ENCODE results near the gene DNM1.

The DNM1 gene

DNA sequence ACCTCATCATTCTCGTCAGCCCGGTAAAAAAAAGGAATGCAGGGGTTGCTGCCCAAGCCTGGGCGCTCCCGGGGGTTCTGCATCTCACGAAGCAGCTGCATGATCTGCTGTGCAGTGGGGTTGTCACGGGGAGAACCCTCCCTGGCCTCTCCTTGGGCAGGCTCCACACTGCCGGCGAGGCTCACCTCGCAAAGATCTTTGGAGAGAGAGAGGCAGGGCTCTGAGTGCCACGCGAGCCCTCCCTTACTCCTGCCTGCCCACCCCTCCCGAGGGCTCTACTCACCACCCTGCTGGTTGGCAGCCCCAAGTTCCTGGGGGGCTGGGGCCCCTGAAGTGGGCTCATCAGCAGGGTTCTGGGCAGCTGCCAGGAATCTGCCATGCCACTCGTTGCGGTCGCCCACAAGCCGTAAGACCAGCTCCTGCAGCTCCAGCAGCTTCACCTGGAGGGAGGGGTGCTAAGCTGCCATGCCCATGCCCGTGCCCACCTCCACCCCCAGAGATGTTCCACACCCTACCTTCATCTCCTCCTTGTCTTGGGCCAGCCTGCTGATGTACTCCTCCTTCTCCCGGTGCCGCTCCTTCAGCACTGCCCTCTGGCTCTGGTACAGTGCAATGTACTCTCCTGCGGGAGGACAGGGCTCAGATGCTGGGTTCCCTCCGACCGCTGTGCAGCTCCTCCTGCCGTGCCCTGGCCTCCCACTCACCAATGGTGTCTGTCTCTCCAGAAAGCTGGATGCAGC, 54.1 kb downstream of the DNM1 start:
- Mint-ChIP-seq H3K27me3 (no peaks in the 10 kb centered on the region), H3K36me3 (peaks cover 11% of the 10 kb centered on the region), H3K4me3 (no peak overlapping the region), H3K9me3 (ENCODE audit: low read depth) (no peaks in the 10 kb centered on the region), H3K27ac (no peak overlapping the region), H3K4me1 (ENCODE audit: low read depth) (no peaks in the 10 kb centered on the region)

GRCh38 chr9:128257907-128258306, 54.7 kb downstream of the DNM1 start:
- H3K36me3 Mint-ChIP-seq, result peaks cover 11% of the 10 kb centered on the region
- H3K4me1 Mint-ChIP-seq (ENCODE audit: low read depth), result no peaks in the 10 kb centered on the region
- no peaks in the 10 kb centered on the region for H3K9me3 Mint-ChIP-seq (ENCODE audit: low read depth)
- no peak overlapping the region for H3K4me3 Mint-ChIP-seq
- H3K27me3 Mint-ChIP-seq, result no peaks in the 10 kb centered on the region
- no peak overlapping the region for H3K27ac Mint-ChIP-seq

GRCh38 chr9:128258326-128258725, 55.1 kb downstream of the DNM1 start:
- no peaks in the 10 kb centered on the region for H3K27me3 Mint-ChIP-seq
- H3K36me3 Mint-ChIP-seq, result peaks cover 11% of the 10 kb centered on the region
- H3K9me3 Mint-ChIP-seq (ENCODE audit: low read depth), result no peaks in the 10 kb centered on the region
- no peak overlapping the region for H3K4me3 Mint-ChIP-seq
- H3K4me1 Mint-ChIP-seq (ENCODE audit: low read depth), result no peaks in the 10 kb centered on the region
- H3K27ac Mint-ChIP-seq, result no peak overlapping the region

DNA sequence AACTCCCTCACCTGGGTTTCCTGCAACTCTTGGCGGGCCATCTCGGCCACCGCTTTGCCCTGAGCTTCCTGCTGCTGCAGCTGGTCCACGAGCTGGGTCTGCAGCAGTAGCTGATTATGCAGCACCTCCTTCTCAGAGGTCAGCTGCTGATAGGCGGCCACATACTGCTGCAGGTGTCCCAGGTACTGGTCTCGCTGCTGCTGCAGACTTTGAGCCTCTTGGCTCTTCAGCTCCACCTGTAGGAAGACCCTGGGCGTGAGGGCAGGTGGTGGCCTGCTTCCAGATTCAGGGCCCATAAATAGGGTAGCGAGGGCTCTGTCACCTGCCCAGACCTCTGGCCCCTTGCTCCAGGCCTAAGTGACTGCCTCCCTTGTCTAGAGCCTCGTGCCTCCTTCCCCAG, 56.0 kb downstream of the DNM1 start:
- no peak overlapping the region for H3K4me3 Mint-ChIP-seq
- no peaks in the 10 kb centered on the region for H3K9me3 Mint-ChIP-seq (ENCODE audit: low read depth)
- no peaks in the 10 kb centered on the region for H3K4me1 Mint-ChIP-seq (ENCODE audit: low read depth)
- peaks cover 11% of the 10 kb centered on the region for H3K36me3 Mint-ChIP-seq
- no peak overlapping the region for H3K27ac Mint-ChIP-seq
- H3K27me3 Mint-ChIP-seq, result no peaks in the 10 kb centered on the region

DNA sequence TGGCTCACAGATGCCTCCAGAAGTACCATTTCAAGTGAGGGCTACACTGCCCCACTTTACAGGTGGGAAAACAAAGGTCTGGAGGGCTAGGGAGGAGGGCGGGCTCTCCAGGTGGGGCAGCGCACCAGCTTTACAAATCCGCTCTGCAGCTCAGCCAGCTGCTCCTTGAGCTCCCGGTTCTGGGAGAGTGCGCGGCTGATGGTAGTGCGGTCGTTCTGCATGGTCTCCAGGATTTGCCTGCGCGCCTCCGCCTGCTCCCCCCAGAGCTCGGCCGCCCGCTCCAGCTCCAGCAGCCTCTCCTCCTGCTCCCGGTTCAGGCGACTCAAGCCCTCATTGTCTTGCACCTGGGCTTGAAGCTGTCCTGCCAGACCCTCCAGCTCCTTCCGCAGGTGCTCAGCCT, 57.2 kb downstream of the DNM1 start:
- Mint-ChIP-seq H3K4me3 (no peak overlapping the region), H3K4me1 (ENCODE audit: low read depth) (no peaks in the 10 kb centered on the region), H3K27me3 (no peaks in the 10 kb centered on the region), H3K9me3 (ENCODE audit: low read depth) (no peaks in the 10 kb centered on the region), H3K36me3 (peaks cover 11% of the 10 kb centered on the region), H3K27ac (no peak overlapping the region)

DNA sequence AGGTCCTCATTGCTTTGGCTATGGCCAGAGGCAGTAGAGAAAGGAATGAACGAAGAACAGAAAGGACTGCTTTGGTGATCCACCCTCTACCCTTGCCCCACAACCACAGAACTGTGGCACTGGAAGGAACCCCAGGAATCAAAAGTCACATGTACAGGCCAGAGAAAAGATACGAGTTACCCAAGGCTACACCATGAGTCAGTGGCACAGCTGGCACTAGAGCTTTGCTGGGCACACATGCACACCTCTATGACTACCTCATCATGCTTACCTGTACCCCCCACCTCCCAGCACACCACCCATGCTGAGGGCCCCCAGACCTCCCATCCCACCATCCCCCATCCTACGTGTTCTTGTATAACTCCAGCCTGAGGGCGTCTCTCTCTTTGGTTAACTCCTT, 59.5 kb downstream of the DNM1 start:
- Mint-ChIP-seq H3K36me3 (peaks cover 8% of the 10 kb centered on the region), H3K4me1 (ENCODE audit: low read depth) (no peaks in the 10 kb centered on the region), H3K27me3 (no peaks in the 10 kb centered on the region), H3K9me3 (ENCODE audit: low read depth) (no peaks in the 10 kb centered on the region), H3K27ac (no peak overlapping the region), H3K4me3 (no peak overlapping the region)

DNA sequence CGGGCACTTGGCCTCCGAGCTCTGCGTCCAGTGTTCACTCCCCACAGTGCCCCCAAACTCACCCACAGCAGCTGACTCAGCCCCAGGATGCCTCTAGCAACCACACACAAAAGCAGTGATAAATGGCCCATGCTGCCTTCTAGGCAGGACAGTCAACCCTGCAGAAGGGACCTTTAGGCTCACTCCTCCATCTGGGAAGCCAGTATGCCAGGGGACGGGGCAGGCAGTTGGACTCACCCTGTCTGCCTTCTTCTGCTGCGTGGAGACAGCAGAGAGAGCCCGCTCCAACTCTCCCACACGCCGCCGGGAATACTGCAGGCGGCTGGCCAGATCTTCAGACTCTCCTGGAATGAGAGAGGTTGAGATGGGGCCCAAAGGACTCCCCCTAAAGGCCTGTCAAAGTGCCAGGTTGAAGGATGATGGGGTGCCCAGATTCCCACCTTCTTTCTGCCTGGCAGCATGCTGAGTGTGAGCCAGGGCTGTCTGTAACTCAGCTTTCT, 62.2 kb downstream of the DNM1 start:
- H3K4me1 Mint-ChIP-seq (ENCODE audit: low read depth), result no peaks in the 10 kb centered on the region
- H3K27ac Mint-ChIP-seq, result no peak overlapping the region

DNA sequence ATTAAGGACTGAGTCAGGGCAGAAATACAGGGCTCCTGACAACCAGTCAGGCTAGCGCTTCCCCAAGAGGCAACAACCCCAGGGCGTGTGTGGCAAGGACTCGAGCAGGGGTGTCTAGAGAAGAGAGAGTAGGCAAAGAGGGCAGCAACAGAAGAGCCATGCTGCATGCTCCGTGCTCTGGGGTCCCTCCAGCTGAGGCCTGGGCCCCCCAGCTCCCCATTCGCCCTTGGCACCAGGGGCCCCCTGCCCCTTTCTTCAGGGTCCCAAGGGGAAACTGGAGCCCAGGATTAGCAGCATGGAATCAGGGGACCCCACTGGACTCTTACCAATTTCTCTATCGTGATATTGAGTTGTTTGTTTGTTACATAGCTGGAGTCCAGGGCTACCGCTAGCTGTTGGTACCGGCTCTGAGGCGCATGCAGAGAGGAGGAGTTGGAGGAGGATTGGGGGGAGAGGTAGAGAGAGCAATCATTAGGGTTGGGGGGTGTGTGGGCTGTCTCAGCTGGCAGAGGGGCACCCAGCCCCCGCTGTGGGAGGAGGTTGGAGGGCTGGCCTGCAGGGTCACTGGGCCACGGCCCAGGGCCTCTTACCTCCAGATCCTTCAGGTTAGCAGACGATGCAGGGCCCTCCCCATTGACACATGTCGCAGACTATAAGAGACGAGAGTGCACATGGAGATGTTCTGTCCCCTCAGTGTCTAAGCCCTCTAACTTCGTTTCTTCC, 63.9 kb downstream of the DNM1 start:
- no peak overlapping the region for H3K27ac Mint-ChIP-seq
- no peaks in the 10 kb centered on the region for H3K9me3 Mint-ChIP-seq (ENCODE audit: low read depth)
- H3K27me3 Mint-ChIP-seq, result no peaks in the 10 kb centered on the region
- no peaks in the 10 kb centered on the region for H3K4me1 Mint-ChIP-seq (ENCODE audit: low read depth)
- H3K4me3 Mint-ChIP-seq, result no peak overlapping the region
- no peaks in the 10 kb centered on the region for H3K36me3 Mint-ChIP-seq

More for the DNA sequence above, 62.2 kb downstream of the DNM1 start:
- no peak overlapping the region for H3K4me3 Mint-ChIP-seq
- H3K36me3 Mint-ChIP-seq, result peaks cover 8% of the 10 kb centered on the region
- H3K27me3 Mint-ChIP-seq, result no peaks in the 10 kb centered on the region
- no peaks in the 10 kb centered on the region for H3K9me3 Mint-ChIP-seq (ENCODE audit: low read depth)

GRCh38 chr9:128271112-128271511, 67.9 kb downstream of the DNM1 start:
- Mint-ChIP-seq H3K4me3 (no peak overlapping the region), H3K36me3 (no peaks in the 10 kb centered on the region), H3K9me3 (ENCODE audit: low read depth) (no peaks in the 10 kb centered on the region), H3K27me3 (no peaks in the 10 kb centered on the region), H3K4me1 (ENCODE audit: low read depth) (peaks cover 9% of the 10 kb centered on the region), H3K27ac (no peak overlapping the region)

DNA sequence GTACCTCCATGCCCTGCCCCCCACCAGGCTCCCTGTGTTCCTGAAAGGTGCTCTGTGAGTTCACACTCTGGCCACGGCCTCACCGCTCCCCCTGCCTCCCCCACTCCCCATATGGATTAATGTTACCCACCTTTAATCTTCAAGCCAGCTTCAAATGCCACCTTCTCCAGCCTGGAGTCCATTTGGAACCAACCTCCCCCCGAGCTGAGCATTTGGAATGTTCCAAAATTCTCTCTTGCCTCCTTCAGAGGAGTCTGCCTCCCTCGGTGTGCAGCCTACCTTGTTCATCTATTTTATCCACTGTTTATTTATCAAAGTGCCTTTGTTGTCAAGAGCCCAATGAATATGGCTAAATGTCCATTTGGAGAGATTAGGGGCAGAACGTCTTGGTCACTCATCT, 68.3 kb downstream of the DNM1 start:
- Mint-ChIP-seq H3K27me3 (no peaks in the 10 kb centered on the region), H3K9me3 (ENCODE audit: low read depth) (no peaks in the 10 kb centered on the region), H3K4me3 (no peak overlapping the region), H3K27ac (no peak overlapping the region), H3K4me1 (ENCODE audit: low read depth) (peaks cover 13% of the 10 kb centered on the region), H3K36me3 (no peaks in the 10 kb centered on the region)

DNA sequence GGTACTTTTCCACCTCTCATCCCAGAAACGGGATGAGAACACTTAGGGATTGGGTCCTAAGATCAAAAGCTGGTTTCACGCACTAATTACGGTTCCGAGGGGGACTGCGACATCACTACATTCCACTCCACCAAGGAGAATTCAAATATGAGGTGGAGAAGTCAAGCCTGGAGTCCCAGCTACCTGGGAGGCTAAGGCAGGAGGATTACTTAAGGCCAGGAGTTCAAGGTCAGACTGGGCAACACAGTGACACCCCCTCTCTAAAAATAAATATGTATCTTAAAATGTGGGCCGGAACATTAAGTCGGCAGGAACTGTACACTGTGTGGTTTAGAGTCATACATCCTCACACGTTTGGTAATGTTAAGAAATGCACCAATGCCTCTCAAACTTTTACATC, 71.1 kb downstream of the DNM1 start:
- H3K9me3 Mint-ChIP-seq (ENCODE audit: low read depth), result no peaks in the 10 kb centered on the region
- no peak overlapping the region for H3K27ac Mint-ChIP-seq
- H3K4me3 Mint-ChIP-seq, result peak overlapping the region; percentile 95
- H3K27me3 Mint-ChIP-seq, result no peaks in the 10 kb centered on the region
- no peaks in the 10 kb centered on the region for H3K36me3 Mint-ChIP-seq
- H3K4me1 Mint-ChIP-seq (ENCODE audit: low read depth), result peaks cover 27% of the 10 kb centered on the region

DNA sequence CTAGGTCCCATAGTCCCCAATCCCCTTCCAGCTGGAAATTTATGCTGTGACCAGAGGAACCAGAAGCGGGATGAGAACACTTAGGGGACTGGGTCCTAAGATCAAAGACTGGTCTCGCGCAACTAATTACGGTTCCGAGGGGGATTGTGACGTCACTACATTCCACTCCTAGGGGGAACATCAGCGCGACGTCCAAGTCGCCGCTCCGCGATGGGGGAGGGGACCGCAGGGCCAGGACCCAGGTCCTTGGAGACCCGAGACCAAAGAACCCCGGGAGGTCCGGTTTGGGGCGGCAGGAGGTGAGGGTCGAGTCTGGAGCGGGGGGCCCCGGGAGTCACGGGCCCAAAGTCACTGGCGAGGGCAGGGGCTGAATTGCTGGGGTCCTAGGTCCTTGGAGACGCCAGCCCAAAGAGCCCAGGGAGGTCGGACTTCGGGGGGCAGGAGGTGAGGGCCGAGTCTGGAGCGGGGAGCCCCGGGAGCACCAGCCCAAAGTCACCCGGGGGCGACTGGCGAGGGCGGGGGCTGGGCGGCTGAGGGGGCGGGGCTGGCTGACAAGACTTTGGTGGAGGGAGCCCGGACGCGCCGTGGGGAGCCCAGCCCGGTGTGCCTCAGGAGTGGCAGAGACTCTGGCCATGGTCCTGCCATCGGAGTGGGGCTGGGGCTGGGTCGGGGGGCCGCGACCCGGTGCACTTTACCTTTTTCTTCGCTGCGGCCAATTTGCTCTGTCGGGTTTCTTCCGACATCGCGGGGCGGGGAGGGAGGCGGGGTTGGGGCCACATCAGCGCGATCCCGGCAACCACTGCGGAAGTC, 72.2 kb downstream of the DNM1 start, which contains the start of gene GOLGA2:
Gene GOLGA2 (minus strand): TSS at position 810 of the 810 bp plus-strand sequence. CDS start 31 bp downstream, at position 779.
- Mint-ChIP-seq H3K27ac (peak within 1 kb of the TSS; percentile 93), H3K4me3 (peak within 1 kb of the TSS; percentile 95), H3K27me3 (no peaks in the 10 kb centered on the region), H3K36me3 (no peaks in the 10 kb centered on the region), H3K9me3 (ENCODE audit: low read depth) (no peaks in the 10 kb centered on the region), H3K4me1 (ENCODE audit: low read depth) (peaks cover 35% of the 10 kb centered on the region)

DNA sequence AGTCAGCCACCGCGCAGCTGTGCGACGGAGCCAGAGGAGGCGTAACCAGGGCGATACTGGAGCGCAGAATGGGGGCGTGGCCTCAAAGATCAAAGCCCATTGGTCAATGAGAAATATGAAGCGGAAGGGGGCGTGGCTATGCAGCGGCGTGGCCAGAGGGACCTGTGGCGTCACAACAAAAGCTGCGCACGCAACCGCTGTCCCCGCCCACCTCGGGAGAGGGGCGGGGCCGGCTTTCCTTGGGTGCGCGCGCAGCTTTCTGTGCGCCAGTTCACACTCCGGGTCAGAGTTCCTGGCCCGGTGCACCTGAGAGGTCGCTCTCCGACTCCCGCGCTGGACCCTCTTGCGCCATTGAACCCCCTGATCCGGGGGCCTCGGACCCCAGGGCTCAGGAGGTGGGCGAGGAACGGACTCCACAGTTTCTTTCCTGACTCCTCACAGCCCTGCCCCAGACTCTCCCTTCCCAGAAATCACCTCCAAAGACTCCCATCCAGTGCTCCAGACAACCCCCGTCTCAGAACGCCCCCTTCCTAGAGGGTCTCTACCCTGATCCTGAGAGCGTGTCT, 72.9 kb downstream of the DNM1 start, which contains the start of gene SWI5:
Gene SWI5 (plus strand): TSS at position 269 of the 566 bp plus-strand sequence.
- Mint-ChIP-seq H3K9me3 (ENCODE audit: low read depth) (no peaks in the 10 kb centered on the region), H3K27me3 (no peaks in the 10 kb centered on the region), H3K27ac (peak within 1 kb of the TSS; percentile 93), H3K4me3 (peak within 1 kb of the TSS; percentile 95), H3K36me3 (no peaks in the 10 kb centered on the region), H3K4me1 (ENCODE audit: low read depth) (peaks cover 35% of the 10 kb centered on the region)

- Mint-ChIP-seq H3K27me3 (no peaks in the 10 kb centered on the region), H3K4me1 (ENCODE audit: low read depth) (peaks cover 35% of the 10 kb centered on the region), H3K4me3 (peak overlapping the region; percentile 95), H3K36me3 (peaks cover 3% of the 10 kb centered on the region), H3K27ac (peak overlapping the region; percentile 93), H3K9me3 (ENCODE audit: low read depth) (no peaks in the 10 kb centered on the region)
These were observed 73.5 kb downstream of the DNM1 start for GRCh38 chr9:128276574-128277270.

Data from activated naive CD8-positive, alpha-beta T cell (primary cell).